ENCODE measurements around the gene WDR64. TPM values are rescaled to one million over a fixed set of nuclear protein-coding genes. Genes with fewer than 3 reads are reported as not detected.

WDR64 gene
- total RNA-seq, 1 experiment from 2014 or later, result not detected

DNA sequence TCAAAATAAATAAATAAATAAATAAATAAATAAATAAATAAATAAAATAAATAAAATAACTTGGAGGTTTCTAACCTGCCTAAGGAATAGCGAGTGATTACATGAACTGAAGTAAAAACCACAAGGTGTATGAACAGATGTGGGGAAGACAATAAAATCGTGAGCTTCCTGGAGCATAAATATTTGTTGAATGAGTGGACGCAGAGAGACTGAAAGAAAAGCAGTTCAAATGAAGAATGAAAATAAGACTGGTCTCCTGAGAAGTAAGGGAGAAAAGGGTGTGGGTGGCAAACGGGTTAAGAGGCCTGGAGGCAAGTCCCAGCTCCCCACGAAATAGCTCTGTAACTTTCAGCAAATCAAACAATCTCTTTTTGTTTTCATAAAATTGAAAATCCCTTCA, 45.5 kb upstream of the WDR64 start:
- intact Hi-C loops (cut with micrococcal nuclease; ENCODE audit: unreplicated experiment), result no loop called here
- no TSS peak for BruUV-seq (replicated peaks)

DNA sequence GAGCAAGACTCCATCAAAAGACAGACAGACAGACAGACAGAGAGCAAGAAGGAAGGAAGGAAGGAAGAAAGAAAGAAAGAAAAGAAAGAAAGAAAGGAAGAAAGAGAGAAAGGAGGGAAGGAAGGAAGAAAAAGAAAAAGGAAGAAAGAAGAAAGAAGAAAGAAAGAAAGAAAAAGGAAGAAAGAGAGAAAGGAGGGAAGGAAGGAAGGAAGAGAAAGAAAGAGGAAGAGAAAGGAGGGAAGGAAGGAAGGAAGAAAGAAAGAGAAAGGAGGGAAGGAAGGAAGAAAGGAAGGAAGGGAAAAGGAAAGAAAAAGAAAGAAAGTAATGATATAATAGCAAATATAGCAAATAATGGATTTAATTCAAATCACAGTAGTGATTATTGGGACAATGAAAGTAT, 44.6 kb upstream of the WDR64 start:
- CTCF ChIA-PET, result no interaction called here
- intact Hi-C loops (cut with micrococcal nuclease; ENCODE audit: unreplicated experiment), result no loop called here
- no peaks in the 10 kb centered on the region for H3K27me3 ChIP-seq (replicated peaks; ENCODE audit: control insufficient read depth, insufficient read depth, low read length)
- H3K36me3 ChIP-seq (ENCODE audit: control insufficient read depth, insufficient read depth, low read length), result no peaks in the 10 kb centered on the region
- TF ChIP-seq CTCF (IDR thresholded peaks at IDR 0.05; ENCODE audit: insufficient read depth in 1 of 2, low read depth in 1 of 2, low read length in 1 of 2, severe bottlenecking in 1 of 2, unreplicated experiment in 1 of 2), result no peak
- no peak overlapping the region for H3K27ac Mint-ChIP-seq (ENCODE audit: unreplicated experiment)
- BruUV-seq (replicated peaks), result no TSS peak
- peaks cover under 1% of the 10 kb centered on the region for H3K4me1 Mint-ChIP-seq (ENCODE audit: low read depth, unreplicated experiment)
- no peaks in the 10 kb centered on the region for H3K9me3 Mint-ChIP-seq (ENCODE audit: unreplicated experiment)
- POLR2A ChIA-PET, result no interaction called here
- H3K4me3 Mint-ChIP-seq (ENCODE audit: unreplicated experiment), result no peak overlapping the region
- H3K4me3 ChIP-seq (ENCODE audit: low read depth, low read length), result no peak overlapping the region
- H3K36me3 Mint-ChIP-seq (ENCODE audit: insufficient read depth, unreplicated experiment), result no peaks in the 10 kb centered on the region
- peaks cover 14% of the 10 kb centered on the region for H3K4me1 ChIP-seq
- no peaks in the 10 kb centered on the region for H3K27me3 Mint-ChIP-seq (ENCODE audit: insufficient read depth, unreplicated experiment)
- no peak for DNase-seq
- no peaks in the 10 kb centered on the region for H3K9me3 ChIP-seq

More for the DNA sequence above, 45.5 kb upstream of the WDR64 start:
- Histone ChIP-seq H3K9me3 (no peaks in the 10 kb centered on the region), H3K27me3 (replicated peaks; ENCODE audit: control insufficient read depth, insufficient read depth, low read length) (no peaks in the 10 kb centered on the region), H3K4me1 (peaks cover 14% of the 10 kb centered on the region), H3K36me3 (ENCODE audit: control insufficient read depth, insufficient read depth, low read length) (no peaks in the 10 kb centered on the region), H3K4me3 (ENCODE audit: low read depth, low read length) (no peak overlapping the region)
- Mint-ChIP-seq H3K4me1 (ENCODE audit: low read depth, unreplicated experiment) (no peaks in the 10 kb centered on the region), H3K27me3 (ENCODE audit: insufficient read depth, unreplicated experiment) (no peaks in the 10 kb centered on the region), H3K4me3 (ENCODE audit: unreplicated experiment) (no peak overlapping the region), H3K9me3 (ENCODE audit: unreplicated experiment) (no peaks in the 10 kb centered on the region), H3K27ac (ENCODE audit: unreplicated experiment) (no peak overlapping the region), H3K36me3 (ENCODE audit: insufficient read depth, unreplicated experiment) (no peaks in the 10 kb centered on the region)
- no peak for TF ChIP-seq CTCF (IDR thresholded peaks at IDR 0.05; ENCODE audit: insufficient read depth in 1 of 2, low read depth in 1 of 2, low read length in 1 of 2, severe bottlenecking in 1 of 2, unreplicated experiment in 1 of 2)
- no peak for DNase-seq
- ChIA-PET CTCF (no interaction called here), POLR2A (no interaction called here)

GRCh38 chr1:241608379-241609033, 43.6 kb upstream of the WDR64 start:
- peaks cover 14% of the 10 kb centered on the region for H3K4me1 ChIP-seq
- no peak for TF ChIP-seq CTCF (IDR thresholded peaks at IDR 0.05; ENCODE audit: insufficient read depth in 1 of 2, low read depth in 1 of 2, low read length in 1 of 2, severe bottlenecking in 1 of 2, unreplicated experiment in 1 of 2)
- intact Hi-C loops (cut with micrococcal nuclease; ENCODE audit: unreplicated experiment), result no loop called here

More at GRCh38 chr1:241608379-241609033, 43.6 kb upstream of the WDR64 start:
- Histone ChIP-seq H3K27me3 (replicated peaks; ENCODE audit: control insufficient read depth, insufficient read depth, low read length) (no peaks in the 10 kb centered on the region), H3K36me3 (ENCODE audit: control insufficient read depth, insufficient read depth, low read length) (no peaks in the 10 kb centered on the region), H3K4me3 (ENCODE audit: low read depth, low read length) (no peak overlapping the region), H3K9me3 (no peaks in the 10 kb centered on the region)
- Mint-ChIP-seq H3K27ac (ENCODE audit: unreplicated experiment) (no peak overlapping the region), H3K9me3 (ENCODE audit: unreplicated experiment) (no peaks in the 10 kb centered on the region), H3K36me3 (ENCODE audit: insufficient read depth, unreplicated experiment) (no peaks in the 10 kb centered on the region), H3K27me3 (ENCODE audit: insufficient read depth, unreplicated experiment) (no peaks in the 10 kb centered on the region), H3K4me1 (ENCODE audit: low read depth, unreplicated experiment) (peaks cover 6% of the 10 kb centered on the region), H3K4me3 (ENCODE audit: unreplicated experiment) (no peak overlapping the region)
- ChIA-PET CTCF (interaction anchor here (0.6 kb wide), 1 partner anchor 50 kb away, joined by 3 read pairs; no protein-coding TSS in a partner anchor), POLR2A (no interaction called here)
- BruUV-seq (replicated peaks), result no TSS peak
- no peak for DNase-seq

Measured in Caco-2 (cell line).